ENCODE results near the gene TMEM87A.

GRCh38 chr15:42220216-42220615 lies 53.0 kb downstream of the TMEM87A start:
- TF ChIP-seq POLR2AphosphoS5 (IDR thresholded peaks at IDR 0.05) (no peak), POLR2A (IDR thresholded peaks at IDR 0.05) (no peak), CTCF (IDR thresholded peaks at IDR 0.05) (no peak), EP300 (IDR thresholded peaks at IDR 0.05) (no peak)

Measured in suprapubic skin (tissue), 4 donors.